GM19452 (cell line): ENCODE results near the gene JUNB.

Source experiments
- ATAC-seq: cut with Tn5 transposase; IDR thresholded peaks from one replicate; pipeline ENCODE4 v1.9.1; 2021; ENCODE audit not compliant: unreplicated experiment

JUNB gene

DNA sequence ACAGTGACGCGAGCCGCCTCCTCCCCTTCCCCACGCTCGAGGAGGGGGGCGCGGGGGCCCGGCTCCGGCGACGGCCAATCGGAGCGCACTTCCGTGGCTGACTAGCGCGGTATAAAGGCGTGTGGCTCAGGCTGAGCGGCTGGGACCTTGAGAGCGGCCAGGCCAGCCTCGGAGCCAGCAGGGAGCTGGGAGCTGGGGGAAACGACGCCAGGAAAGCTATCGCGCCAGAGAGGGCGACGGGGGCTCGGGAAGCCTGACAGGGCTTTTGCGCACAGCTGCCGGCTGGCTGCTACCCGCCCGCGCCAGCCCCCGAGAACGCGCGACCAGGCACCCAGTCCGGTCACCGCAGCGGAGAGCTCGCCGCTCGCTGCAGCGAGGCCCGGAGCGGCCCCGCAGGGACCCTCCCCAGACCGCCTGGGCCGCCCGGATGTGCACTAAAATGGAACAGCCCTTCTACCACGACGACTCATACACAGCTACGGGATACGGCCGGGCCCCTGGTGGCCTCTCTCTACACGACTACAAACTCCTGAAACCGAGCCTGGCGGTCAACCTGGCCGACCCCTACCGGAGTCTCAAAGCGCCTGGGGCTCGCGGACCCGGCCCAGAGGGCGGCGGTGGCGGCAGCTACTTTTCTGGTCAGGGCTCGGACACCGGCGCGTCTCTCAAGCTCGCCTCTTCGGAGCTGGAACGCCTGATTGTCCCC is at the start of gene JUNB:
Gene JUNB, plus strand, starts transcription at position 142 of the 706 bp plus-strand sequence. Its CDS starts 286 bp downstream, at position 428.
- peak; percentile 21 for ATAC-seq

DNA sequence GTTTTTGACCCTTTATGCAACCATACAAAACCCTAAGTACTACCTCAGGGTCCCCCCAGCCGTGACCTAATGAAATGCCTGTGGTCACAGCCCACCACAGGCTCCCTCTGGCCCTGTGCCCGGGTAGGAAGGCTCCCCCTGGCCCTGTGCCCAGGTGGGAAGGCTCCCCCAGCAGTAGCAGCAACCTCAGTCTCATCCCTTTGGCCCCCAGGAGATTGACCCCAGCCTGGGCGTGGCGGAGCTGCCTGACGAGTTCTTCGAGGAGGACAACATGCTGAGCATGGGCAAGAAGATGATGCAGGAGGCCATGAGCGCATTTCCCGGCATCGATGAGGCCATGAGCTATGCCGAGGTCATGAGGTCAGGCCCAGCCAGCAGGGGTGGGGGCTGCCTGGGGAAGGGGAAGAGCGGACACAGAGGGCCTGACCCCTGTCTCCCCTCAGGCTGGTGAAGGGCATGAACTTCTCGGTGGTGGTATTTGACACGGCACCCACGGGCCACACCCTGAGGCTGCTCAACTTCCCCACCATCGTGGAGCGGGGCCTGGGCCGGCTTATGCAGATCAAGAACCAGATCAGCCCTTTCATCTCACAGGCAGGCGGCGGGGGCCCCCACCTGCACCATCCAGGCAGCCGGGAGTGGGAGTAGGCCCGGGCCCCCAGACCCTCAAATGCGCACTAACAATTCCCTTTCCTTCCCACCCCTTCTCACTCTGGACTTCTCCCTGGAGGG is 46.0 kb upstream of the JUNB start:
- no peak for ATAC-seq

DNA sequence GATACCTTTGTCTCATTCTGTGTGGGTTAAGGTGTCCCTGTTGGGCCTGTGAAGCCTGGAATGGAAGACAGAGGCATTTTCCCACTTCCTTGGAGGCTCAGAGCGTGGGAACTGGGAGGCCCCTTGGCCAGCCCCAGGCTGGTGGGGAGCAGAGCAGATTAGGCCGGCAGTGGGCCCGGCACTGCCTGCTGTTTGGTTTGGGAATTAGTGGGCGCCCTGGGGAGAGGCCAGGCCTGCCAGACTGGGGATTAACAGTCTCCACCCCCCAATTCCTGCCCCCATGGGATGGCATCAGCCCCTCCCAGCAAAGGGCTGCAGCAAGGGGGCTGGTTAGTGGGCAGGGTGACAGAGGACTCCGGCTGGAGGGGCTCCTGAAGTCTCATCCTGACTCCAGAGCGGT is 42.8 kb upstream of the JUNB start:
- ATAC-seq = no peak

- ATAC-seq = no peak
Measured at GRCh38 chr19:12749938-12750521, 41.3 kb upstream of the JUNB start.

DNA sequence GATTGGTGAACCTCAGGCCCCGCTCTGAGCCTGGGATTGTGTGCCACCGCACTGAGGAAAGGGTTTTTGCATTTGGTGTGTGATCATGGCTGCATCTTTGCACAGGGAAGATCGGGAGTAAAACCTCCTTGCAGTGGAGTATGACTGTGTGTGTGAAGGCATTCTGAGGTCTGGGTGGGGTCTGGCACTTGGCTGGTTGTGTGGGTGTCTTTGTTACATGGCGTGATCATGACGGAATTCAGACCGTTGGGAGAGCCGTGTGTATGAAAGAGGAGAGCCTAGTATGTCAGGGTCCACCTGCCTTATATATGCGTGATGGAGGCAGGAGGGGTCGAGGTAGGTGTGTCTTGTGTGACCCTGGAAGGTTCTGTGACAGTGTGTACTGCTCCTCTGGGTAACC is 40.4 kb upstream of the JUNB start:
- no peak for ATAC-seq

DNA sequence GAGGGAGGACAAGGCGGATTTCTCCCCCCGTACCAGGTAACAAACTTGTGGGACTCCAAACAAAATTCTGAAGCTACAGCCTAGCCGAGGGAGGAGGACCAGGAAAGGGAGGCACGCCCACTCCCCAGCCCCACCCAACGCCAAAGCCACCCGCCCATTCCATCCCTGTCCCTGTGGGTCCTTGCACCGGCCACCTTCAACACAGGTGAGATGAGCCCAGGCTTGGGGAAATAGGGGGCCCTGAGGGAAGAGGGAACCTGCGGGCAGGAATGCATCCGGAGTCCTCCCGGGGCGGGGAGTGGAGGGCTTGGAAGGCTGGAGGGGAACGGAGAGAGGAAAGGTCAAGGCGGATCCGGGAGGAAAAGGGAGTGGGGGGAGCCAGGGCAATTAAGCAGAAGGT is 39.7 kb upstream of the JUNB start, which contains the start of gene BEST2:
Gene BEST2, plus strand, starts transcription at position 157 of the 400 bp plus-strand sequence. CDS start 802 bp downstream, outside the sequence.
- ATAC-seq = no peak

- ATAC-seq = no peak
Measured at GRCh38 chr19:12752056-12752781, 39.1 kb upstream of the JUNB start.

GRCh38 chr19:12754465-12755196 is 36.7 kb upstream of the JUNB start:
- ATAC-seq = no peak

GRCh38 chr19:12756150-12756883 is 35.0 kb upstream of the JUNB start:
- no peak for ATAC-seq

GRCh38 chr19:12757544-12758274 is 33.6 kb upstream of the JUNB start:
- no peak for ATAC-seq

DNA sequence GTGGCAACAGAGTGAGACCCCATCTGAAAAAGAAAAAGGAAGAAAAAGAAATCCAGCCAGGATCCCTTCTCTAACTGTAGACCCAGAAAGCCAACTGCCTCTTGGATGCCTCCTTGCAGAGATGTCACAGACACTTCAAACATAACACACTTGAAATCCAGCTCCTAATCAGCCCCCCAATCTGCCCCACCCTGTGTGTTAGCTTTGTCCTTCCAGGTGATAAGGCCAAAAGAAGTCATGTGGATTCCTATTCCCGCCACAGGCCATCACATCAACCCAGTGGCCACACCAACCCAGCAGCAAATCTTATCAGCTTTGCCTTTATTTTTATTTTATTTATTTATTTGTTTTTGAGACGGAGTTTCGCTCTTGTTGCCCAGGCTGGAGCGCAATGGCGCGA is 31.6 kb upstream of the JUNB start:
- ATAC-seq = no peak

GRCh38 chr19:12763100-12763499 is 28.2 kb upstream of the JUNB start:
- ATAC-seq = no peak

DNA sequence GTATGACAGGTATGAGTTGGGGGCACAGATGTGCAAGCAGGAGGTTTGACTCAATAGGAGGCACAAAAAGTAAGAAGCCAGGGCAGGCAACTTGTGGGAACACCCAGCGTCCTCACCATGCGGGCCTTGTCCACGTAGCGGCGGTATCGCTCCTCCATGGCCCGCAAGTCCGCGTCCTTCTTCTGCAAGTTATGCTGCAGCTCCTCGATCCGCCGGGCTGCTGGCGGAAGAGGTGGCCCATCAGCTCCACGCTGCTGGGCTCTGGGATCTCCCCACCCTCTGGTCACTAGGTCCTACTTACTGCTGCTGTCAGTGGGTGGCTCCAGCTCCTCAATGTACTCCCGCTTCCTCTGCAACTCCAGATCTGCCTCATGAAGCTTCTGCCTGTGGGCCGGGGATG is 26.6 kb upstream of the JUNB start:
- ATAC-seq = no peak

- no peak for ATAC-seq
Measured at GRCh38 chr19:12766051-12766521, 25.2 kb upstream of the JUNB start.

- ATAC-seq = no peak
Measured at GRCh38 chr19:12767150-12767549, 24.1 kb upstream of the JUNB start.

GRCh38 chr19:12767666-12768065 is 23.6 kb upstream of the JUNB start:
- no peak for ATAC-seq

DNA sequence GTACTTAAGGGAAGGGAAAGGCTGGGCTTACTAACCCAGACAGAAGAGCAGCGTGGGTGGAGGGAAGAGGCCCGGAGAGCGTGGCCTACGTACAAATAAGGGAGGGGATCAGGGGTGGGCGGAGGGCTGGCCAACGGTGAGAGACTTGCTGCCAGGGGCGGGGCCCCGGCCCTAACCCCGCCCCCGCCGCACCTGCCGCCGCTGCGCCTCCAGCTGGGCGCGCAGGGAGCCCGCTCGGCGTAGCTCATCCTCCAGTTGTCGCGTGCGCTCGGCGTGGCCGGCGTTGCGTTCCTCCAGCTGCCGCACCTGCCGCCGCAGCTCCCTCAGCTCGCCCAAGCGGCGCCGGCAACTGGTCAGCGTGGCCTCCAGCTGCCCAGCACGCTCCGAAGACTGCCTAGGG is 21.6 kb upstream of the JUNB start:
- ATAC-seq = no peak

- no peak for ATAC-seq
Measured at GRCh38 chr19:12770922-12771321, 20.4 kb upstream of the JUNB start.

DNA sequence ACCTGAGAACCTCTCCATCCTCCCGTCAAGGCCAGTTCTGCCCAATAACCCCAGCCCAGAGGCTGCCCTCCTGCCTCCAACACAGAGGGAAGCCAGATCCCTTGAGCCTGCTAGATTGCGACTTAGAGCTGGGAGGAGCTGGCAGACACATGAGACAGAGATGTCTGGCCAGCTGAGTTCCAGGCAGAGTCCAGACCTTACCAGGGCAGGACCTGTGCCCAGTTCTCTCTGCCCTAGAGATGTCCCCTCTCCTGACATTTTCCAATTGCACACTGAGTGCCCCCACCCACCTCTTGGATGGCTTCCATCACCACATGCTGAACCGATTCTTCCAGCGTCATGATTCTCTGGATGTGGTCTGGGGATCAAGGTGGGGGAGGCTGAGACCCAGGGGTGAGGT is 19.0 kb upstream of the JUNB start:
- ATAC-seq = no peak
